Stimulated activated CD4-positive, alpha-beta T cell treated with anti-CD3 and anti-CD28 coated beads, Interleukin-1b, Interleukin-23, amount 100 ng/mL, for 48 hours (primary cell): Measurements from ENCODE around the gene GNG7.
A peak's percentile ranks its signal among the peaks of the same experiment; 100 is the strongest.
"Not testable (repeated sequence)": the region's sequence is repeated elsewhere in the genome, so short reads cannot be mapped to it uniquely, and the experiment has no call there.

Source experiments
- DNase-seq: peaks from one replicate; pipeline ENCODE4 v3.0.0-alpha.2; 2020

GNG7 gene

DNA sequence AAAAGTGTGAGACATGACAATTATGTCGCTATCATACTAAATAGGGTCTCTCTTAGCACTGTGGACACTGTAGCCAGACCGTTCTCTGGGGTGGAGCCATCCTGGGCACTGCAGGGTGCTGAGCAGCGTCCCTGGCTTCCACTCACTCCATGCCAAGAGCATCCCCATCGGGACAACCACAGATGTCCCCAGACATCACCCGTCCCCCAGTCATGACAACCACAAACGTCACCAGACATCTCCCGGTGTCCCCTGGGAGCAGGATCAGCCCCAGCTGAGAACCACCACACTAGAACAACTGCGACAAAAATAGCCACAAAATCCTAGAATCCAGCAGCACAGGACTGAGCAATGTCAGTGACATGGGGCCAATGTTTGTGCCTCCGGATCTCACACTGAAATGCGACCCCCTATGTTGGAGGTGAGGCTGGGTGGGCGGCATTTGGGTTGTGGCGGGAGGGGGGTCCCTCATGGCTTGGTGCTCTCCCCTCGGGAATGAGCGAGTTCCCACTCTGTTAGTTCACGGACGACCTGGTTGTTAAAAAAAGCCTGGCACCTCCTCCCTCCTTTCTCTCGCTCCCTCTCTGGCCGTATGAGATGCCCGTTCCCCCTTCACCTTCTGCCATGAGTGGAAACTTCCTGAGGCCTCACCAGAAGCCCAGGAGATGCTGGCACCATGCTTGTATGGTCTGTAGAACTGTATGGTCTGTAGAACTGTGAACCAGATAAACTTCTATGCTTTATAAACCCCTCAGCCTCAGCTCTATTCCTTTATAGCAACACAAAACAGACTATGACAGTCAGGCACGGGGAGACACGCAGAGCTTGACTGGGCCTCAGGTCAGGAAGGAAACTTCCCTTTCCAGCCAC lies 132.7 kb downstream of the GNG7 start:
- no peak for DNase-seq

DNA sequence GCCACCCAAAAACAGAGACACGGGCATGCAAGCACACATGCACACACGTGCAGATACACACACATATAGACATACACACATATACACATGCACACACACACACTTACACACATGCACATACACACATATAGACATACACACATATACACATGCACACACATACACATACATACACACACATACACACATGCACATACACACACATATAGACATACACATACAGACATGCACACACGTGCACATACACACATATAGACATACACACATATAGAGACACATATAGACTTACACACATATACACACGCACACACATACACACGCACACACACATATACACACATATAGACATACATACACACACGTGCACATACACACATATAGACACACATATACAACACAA lies 134.5 kb downstream of the GNG7 start:
- DNase-seq: no peak

DNA sequence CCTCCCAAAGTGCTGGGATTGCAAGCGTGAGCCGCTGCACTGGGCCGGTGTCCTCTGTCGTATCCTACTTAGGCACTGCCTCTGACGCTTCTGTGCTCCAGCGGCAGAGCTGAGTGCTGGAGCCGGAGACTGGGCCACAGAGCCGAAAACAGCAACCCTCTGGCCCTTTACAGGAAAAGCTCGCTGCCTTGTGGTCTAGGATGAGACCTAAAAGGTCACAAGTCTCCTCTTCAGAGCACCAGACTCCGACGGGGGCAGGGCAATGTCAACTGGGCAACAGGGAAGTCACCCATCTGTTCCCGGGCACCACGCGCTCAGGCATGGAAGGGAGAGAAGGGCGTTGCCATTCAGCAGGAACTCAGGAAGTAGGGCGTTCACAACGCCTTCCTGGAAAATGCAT lies 134.9 kb downstream of the GNG7 start:
- no peak for DNase-seq

DNA sequence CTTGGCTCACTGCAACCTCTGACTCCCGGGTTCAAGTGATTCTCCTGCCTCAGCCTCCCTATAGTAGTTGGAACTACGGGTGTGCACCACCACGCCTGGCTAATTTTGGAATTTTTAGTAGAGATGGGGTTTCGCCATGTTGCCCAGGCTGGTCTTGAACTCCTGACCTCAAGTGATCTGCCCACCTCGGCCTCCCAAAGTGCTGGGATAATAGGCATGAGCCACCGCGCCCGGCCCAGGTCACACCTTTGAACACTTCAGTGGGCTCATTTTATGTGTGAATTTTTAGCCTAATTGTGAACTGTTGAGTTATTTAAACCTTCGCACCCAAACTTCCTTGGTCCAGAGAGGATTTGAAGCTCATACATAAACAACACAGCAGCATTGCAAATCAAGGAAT lies 138.9 kb downstream of the GNG7 start:
- DNase-seq: not testable (repeated sequence)

DNA sequence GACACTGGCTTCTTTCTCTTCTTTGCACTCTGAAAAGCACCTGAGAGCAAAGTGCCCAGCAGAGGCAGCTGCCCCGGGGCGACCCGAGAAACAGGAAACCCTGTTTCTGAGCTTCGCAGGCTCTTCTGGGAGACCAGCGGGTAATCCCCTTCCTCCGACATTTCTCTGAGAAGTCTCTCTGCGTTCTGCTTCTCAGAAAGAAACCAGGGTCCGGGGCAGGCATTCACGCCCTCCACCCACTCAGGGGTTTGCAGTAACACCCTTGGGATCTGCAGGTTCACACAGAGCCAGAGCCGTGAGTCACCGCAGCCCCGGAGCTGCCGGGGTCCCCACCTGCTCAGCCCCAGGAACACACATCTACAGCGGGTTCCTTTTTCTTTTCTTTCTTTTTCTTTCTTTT lies 140.6 kb downstream of the GNG7 start:
- DNase-seq: peak; percentile 76

DNA sequence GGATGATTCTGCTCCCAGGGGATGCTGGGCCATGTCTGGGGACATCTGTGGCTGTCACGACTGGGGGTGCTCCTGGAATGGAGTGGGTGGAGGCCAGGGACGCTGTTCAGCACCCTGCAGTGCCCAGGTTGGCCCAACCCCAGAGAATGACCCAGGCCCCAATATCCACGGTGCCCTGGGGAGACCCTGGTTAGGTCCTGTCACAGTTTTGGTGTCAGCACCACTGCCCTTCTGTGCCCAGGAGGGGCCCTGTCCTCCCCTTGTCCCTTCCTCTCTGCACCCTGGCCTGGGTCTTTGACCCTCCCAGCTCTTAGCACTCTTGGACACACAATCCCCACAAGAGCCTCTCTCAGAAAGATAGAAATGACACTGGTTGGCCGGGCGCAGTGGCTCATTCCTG lies 141.3 kb downstream of the GNG7 start:
- DNase-seq: no peak

DNA sequence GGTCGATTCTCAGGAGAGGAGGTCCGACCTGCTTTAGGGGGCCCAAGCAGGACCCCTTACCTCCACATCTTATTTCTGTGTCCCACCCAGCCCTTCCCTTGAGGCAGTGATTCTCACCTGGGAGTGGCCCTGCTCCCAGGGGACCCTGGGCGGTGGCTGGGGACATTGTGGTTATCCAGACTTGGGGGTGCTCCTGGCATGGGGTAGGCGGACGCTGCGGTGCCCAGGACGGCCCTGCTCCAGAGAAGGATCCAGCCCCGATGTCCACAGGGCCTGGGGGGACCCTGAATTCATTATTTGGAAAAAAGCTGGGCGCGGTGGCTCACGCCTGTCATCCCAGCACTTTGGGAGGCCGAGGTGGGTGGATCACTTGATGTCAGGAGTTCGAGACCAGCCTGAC lies 142.1 kb downstream of the GNG7 start:
- DNase-seq: no peak

DNA sequence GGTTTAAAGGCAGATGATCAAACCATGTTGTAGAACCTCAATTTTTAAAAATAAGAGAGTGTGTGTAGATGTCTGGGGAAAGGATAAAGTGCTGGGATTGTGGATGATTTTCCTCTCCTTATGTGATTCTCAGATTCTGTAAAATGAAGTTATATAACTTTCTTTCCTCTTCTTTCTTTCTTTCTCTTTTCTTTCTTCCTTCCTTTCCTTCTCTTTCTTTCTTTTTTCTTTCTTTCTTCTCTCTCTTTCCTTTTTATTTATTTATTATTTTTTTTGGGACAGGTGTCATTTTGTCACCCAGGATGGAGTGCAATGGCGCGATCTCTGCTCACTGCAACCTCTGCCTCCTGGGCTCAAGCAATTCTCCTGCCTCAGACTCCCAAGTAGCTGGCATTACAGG lies 144.0 kb downstream of the GNG7 start:
- no peak for DNase-seq

DNA sequence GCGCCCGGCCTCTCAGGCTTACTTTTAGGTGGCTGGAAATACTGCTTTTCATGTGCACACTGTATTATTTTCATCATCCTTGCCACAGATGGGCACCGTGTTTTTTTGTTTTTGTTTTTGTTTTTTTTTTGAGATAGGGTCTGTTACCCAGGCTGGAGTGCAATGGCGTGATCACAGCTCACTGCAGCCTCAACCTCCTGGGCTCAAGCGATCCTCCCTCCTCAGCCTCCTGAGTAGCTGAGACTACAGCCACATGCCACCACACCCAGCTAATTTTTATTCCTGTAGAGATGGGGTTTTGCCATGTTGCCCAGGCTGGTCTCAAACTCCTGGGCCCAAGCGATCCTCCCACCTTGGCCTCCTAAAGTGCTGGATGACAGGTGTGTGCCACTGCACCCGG lies 144.4 kb downstream of the GNG7 start:
- DNase-seq: not testable (repeated sequence)

DNA sequence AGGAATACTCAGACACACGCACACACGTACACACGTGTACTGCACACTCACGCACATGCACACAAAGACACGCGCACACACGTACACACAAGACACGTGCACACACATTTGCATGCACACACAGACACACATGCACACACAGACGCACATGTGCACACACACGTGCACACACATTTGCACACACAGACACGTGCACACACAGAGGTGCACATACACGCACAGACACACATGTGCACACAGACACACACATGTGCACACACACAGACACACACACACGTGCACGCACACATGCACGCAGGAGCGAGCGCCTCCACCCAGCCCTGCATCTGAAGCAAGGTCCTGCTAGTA lies 145.4 kb downstream of the GNG7 start:
- DNase-seq: no peak

DNA sequence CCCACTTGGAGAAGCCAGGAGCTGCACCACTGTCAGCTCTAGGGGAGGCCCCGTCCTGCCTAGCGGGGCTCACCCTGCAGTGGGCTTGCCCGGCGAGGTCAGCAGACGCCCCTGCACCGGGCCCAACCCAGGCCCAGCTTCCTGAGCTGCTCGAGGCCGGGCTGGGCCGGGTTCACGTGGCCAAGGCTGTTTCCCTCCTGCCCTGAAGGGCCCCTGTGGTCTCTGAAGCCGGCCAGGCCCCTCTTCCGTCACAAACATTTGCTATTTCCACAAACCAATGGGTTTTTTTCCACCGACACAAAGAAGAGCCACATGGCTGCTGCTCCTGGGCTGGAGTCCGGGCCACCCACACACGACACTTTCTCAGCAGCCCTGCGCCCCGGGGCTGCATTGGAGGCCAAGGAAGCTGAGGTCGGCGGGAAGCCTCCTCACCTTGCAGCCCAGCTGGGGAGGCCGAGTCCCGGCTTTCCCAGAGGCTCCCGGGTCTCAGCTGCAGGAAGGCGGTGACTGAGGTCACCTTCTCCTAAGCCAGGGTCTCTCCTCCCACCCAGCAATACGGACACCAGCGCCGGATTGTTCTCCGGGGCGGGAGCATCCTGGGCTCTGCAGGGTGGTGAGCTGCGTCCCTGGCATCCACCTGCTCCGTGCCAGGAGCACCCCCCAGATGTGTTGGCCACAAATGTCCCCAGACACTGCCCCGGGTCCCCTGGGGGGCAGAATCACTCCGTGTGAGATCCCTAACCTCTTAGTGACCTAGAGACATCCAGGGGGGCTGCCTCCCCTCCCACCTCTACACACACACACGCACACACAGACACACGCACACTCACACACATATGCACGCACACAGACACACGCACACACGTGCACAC lies 146.0 kb downstream of the GNG7 start:
- no peak for DNase-seq

DNA sequence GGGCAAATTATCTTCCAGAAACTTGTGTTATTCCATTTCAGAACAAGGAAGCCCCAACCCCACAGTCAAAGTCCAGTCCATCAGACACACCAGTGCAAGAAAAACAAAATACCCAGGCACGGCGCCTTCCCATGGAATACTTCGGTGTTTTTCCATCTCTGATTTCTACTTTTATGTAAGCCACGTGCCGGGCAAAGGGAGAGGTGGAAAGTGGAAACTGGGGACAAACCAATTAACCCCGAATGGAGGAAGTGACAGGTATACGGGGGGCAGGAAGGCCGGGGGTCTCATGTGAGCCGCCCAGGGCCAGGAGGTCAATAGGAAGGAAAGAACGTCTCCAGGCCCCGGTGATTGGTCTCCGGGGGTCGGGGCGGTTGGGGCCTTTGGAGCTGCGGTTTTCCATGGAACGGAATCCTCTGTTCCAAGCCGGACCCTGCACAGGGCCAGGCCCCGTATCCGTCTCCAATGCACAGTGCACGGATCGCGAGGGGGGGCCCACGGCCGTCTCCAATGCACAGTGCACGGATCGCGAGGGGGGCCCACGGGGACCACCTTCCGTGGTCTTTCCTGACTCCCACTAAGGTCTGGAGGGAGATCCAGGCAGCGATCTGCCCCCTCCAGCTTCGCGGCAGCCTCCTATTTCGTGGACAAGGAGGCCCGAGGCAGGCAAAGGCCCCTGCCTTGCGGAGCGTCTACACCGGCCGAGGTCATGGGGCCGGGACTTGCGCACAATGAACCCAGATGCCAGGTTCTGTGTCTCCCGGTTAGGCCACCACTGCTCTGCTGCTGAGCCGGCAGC lies 146.9 kb downstream of the GNG7 start:
- DNase-seq: no peak

DNA sequence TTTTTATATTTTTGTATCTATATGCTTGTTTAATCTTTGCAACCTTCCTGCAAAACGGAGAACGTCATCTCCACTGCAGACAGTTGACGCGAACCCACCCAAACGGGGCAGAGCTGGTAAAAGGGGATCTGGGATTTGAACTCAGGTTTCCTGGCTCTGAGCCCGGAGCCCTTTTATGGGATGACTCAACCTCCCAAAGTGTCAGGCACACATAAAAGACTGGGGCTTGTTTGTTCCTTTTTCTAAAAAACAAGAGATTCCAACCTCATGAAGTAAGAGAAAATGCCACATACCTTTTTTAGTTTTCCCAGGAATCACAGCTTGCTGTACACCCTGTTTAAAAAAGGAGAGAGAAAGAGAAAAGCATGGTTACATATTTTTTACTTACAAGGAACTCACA lies 147.6 kb downstream of the GNG7 start:
- no peak for DNase-seq

DNA sequence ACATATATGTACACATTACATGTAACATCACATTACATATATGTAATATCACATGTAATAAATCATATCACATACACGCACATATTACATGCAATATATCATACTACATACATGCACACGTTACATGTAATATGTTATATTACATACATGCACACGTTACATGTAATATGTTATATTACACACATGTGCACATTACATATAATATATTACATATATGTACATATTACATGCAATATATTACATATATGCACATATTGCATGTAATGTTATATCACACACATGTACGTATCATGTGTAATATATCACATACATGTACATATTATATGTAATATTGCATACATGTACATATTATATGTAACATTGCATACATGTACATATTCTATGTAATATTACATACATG lies 149.0 kb downstream of the GNG7 start:
- no peak for DNase-seq

DNA sequence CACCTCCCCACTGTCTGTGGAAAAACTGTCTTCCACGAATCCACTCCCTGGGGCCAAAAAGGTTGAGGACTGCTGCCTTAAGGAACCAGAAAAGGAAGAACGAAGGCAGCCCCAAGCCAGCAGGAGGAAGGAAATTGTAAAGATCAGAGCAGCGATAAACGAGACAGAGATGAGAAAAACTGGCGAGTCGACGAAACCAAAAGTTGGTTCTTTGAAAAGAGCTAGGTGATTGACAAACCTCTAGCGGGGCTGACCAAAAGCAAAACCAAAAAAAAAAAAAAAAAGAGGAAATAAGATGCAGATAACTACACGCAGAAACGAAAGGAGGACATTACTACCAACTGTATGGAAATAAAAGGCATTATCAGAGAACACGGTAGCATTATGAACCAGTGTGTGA lies 149.6 kb downstream of the GNG7 start:
- peak; percentile 62 for DNase-seq

DNA sequence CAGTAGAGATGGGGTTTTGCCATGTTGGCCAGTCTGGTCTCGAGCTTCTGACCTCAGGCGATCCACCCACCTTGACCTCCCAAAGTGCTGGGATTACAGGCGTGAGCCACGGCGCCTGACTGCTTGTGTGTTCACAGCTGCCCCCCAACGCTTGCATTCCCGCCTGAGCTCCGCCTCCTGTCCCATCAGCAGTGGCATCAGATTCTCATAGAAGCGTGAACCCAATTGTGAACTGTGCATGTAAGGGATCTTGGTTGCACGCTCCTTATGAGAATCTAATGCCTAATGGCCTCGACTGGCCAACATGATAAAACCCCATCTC lies 150.7 kb downstream of the GNG7 start:
- no peak for DNase-seq

DNA sequence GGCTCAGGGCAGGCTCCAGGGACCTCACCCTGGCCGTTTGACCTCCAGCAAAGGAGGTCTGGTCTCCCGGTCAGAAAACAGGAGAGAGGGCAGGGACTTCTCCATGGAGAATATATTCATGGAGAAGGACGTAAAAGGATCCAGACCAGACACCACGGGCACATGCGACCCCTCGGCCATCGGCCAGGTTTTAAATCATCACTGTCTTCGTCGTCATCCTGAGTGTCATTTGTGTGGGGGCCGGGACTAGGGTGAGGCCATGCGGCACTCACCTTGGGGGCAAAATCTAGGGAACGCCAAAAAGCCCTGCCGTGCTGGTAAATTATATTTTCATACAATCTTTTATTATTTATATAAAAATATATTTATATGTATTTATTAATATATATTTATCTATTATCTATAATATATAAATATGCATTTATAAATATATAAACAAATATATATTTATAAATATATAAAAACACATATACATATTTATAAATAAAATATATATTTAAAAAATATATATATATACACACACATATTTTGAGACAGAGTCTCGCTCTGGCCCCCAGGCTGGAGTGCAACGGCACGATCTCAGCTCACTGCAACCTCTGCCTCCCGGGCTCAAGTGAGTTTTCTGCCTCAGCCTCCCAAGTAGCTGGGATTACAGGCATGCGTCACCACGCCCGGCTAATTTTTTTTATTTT lies 151.2 kb downstream of the GNG7 start:
- DNase-seq: no peak

DNA sequence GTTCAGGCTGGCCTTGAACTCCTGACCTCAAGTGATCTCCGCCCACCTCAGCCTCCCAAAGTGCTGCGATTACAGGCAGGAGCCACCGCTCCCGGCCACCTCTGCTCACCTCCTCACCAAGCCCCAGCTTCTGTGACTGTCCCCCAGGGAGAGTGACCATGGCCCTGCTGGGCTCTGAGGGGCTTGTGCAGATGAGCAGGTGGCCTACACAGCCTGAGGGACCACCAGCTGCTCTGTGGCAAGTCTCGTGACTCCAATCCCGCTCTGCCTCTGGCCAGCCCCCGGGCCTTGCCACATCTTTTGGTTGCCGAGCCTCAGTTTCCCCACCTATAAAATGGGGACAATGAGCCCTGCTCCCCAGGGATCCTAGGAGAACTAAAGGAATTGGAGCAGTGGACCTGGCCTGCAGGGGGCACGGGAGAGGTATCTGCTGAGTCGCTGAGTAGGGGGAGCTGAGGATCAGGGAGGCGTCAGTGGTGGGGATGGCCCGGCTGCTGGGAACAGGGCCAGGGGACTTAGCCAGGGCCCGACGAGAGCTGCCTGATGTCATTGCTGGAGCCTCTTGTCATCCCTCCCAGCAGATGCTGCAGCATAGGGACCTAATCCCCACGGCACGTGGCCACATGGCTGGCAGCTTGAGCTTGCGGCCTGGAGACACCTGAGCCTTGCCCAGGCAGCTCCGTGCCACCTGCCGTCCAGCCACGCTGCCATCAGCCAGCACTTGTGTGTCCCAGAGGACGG lies 151.9 kb downstream of the GNG7 start:
- no peak for DNase-seq

DNA sequence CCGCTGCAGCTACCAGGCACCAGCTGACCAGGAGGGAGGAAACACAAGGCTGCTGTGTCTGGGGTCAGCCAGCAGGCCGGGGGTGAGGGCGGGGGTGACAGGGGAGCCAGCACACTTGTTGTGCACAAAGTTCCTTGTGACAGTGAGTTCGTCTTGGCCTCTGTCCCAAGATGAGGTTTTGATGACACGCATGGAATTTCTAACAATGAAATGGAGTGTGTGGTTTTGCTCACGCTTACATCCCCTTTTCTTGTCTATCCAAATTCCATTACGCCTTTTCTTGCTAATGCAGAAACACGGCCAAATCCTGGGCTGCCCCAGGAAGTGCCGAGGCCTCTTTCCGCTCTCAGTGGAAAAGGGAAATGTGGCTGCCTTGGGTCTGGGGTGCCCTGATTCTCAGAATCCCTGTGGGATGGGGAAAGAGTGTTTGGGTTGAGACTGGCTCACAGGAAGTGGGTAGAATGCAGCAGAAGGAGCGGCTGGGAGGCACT lies 152.7 kb downstream of the GNG7 start:
- no peak for DNase-seq

DNA sequence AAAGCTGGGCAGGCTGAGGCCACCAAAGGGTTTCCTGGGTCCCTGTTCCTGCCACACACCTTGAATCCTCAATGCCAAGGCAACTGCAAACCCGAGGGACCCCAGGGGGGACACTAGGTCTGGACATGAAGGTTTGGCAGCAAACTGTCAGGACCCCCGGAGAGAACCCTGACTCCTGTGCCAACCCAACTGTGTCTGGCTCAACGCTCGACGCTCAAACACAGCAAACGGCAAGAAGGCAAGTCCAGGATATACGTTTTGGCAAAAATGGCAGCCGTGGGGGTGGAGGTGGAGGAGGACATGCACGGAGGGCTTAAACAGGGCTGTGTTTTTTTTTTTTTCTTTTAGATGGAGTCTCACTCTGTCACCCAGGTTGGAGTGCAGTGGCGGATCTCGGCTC lies 153.5 kb downstream of the GNG7 start:
- DNase-seq: no peak

DNA sequence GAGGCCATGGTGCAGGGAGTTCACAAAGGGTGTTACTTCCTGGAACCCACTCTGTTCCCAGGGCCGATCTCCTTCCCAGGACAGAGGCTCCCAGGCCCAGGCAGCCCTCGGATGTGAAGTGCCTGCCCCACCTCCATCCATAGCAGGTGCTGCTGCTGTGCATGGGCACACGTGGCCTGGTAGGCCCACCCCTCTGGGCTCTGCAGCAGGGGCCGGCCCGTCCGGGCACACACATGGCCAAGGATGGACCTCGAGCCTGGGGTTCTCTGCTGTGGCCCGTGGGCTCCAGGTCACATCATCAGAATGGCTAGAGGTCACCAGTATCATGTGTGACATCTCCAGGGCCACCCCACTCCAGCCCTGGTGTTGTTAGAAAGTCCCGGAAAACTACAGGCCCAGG lies 154.8 kb downstream of the GNG7 start:
- no peak for DNase-seq

DNA sequence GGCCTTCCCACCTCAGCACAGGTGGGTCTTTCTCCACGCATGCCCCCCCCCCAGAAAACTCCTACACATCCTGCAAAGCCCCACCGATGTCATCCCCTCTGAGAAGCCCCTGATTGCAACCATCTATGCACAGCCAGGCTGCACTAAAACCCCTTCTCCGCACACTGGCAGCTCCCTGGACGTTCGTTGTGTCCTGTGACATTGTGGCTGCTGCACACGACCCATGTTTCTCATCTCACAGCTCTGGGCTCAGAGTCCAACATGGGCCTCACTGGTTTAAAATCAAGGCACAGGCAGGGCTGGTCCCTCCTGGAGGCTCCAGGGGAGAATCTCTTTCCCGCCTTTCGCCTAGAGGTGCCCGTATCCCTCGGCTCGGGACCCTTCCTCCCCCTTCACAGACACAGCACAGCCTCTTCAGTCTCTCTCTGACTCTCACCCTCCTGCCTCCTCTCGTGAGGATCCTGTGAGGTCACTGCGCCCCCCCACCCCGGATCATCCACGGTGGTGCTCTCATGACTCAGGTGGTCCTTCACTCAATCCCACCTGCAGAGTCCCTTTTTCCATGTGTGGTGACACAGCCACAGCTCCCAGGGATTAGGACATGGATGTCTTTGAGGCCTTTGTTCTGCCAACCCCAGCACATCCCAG lies 155.3 kb downstream of the GNG7 start:
- no peak for DNase-seq
